GM12878 (cell line): ENCODE results near the gene DAPK2. TPM values are rescaled to one million over a fixed set of nuclear protein-coding genes. Genes with fewer than 3 reads are reported as not detected.

ENCODE experiments used
- ATF7 ChIP-seq: fragments of 450-650 bp; IDR thresholded peaks from 2 replicates; pipeline ENCODE4 v1.6.1; 2016; ENCODE audit warnings: low read depth, mild to moderate bottlenecking
- FOXM1 ChIP-seq: IDR thresholded peaks from 2 replicates; pipeline ENCODE4 v1.6.1; 2012; ENCODE audit warnings: low read depth, mild to moderate bottlenecking, inconsistent platforms, low read length, moderate library complexity
- HDAC2 ChIP-seq: fragments of 200-600 bp; sonication (generic); IDR thresholded peaks from 2 replicates; pipeline ENCODE4 v1.6.1; 2017
- IKZF2 ChIP-seq, 2 experiments: fragments of 450-650 bp; IDR thresholded peaks; 2 replicates each; pipeline ENCODE4 v1.6.1; 2017; ENCODE audit warnings: mild to moderate bottlenecking in 2 of 2, moderate library complexity in 2 of 2
- NFYB ChIP-seq: IDR thresholded peaks from 2 replicates; pipeline ENCODE4 v1.6.1; 2011; ENCODE audit warnings: low read depth, mild to moderate bottlenecking, low read length, improper control_type of control experiment, moderate library complexity; ENCODE audit not compliant: insufficient read depth
- NR2C1 ChIP-seq: fragments of 450-650 bp; IDR thresholded peaks from 2 replicates; pipeline ENCODE4 v1.6.1; 2017; ENCODE audit warnings: antibody characterized with exemption, mild to moderate bottlenecking, moderate library complexity
- POLR2AphosphoS5 ChIP-seq: IDR thresholded peaks from 2 replicates; pipeline ENCODE4 v1.6.1; 2011; ENCODE audit warnings: mild to moderate bottlenecking, low read length, inconsistent platforms
- RBBP5 ChIP-seq: fragments of 200-600 bp; sonication (generic); conservative IDR thresholded peaks from 2 replicates; pipeline ENCODE4 v1.6.1; 2016
- SREBF1 ChIP-seq: IDR thresholded peaks from 2 replicates; pipeline ENCODE4 v1.6.1; 2012; ENCODE audit warnings: mild to moderate bottlenecking, low read length
- STAT3 ChIP-seq: IDR thresholded peaks from 2 replicates; pipeline ENCODE4 v1.6.1; 2011; ENCODE audit warnings: low read depth, low read length, improper control_type of control experiment
- SUPT20H ChIP-seq: IDR thresholded peaks from 2 replicates; pipeline ENCODE4 v1.6.1; 2011; ENCODE audit warnings: low read depth, mild to moderate bottlenecking, low read length, moderate library complexity, borderline replicate concordance; ENCODE audit not compliant: control insufficient read depth
- YY1 ChIP-seq: IDR thresholded peaks from 2 replicates; pipeline ENCODE4 v1.6.1; 2011; ENCODE audit warnings: low read depth, mild to moderate bottlenecking, low read length
- ZBED1 ChIP-seq: IDR thresholded peaks from 2 replicates; pipeline ENCODE4 v1.6.1; 2016; ENCODE audit warnings: borderline replicate concordance
- ZZZ3 ChIP-seq: IDR thresholded peaks from 2 replicates; pipeline ENCODE4 v1.6.1; 2011; ENCODE audit warnings: low read depth; ENCODE audit not compliant: control insufficient read depth, insufficient read length
- polyA plus RNA-seq, 11 experiments: library from polyadenylated mRNA; depleted of rRNA in 4 of 11; unstranded in 6 of 11; stranded (reverse) in 5 of 11; fragments of >200 nt; fragmentation: Nextera tagmentation in 4 of 11; fragmentation: Illumina TruSeq in 1 of 11; extraction: Ambion mirVana in 4 of 11; extraction: Trizol in 1 of 11; gene quantifications; 1 replicate in 1 of 11; 2 replicates in 10 of 11; pipeline versions ENCODE4 v1.2.1 to v1.2.3, GENCODE V29; 2011 to 2016; ENCODE audit warnings: inconsistent platforms in 2 of 11, missing spikeins in 2 of 11, low read depth in 1 of 11
- total RNA-seq, 4 experiments: library from RNA; depleted of rRNA in 3 of 4; stranded (reverse); fragments of >200 nt in 3 of 4; fragmentation: Illumina TruSeq in 1 of 4; extraction: Trizol in 1 of 4; gene quantifications; 2 replicates each; pipeline versions ENCODE4 v1.2.1 to v1.2.3, GENCODE V29; 2013 to 2021
- TF ChIP-seq, protein P1 (sequence below): fragments of 450-650 bp; formaldehyde crosslinking; IDR thresholded peaks from 2 replicates; pipeline ENCODE4 v1.4.0; 2020; ENCODE audit warnings: mild to moderate bottlenecking, moderate library complexity
- TF ChIP-seq, protein P2 (sequence below): IDR thresholded peaks from 2 replicates; pipeline ENCODE4 v1.6.1; 2012; ENCODE audit warnings: low read length, inconsistent platforms
- TF ChIP-seq, protein P3 (sequence below): fragments of 450-650 bp; IDR thresholded peaks from 2 replicates; pipeline ENCODE4 v1.6.1; 2017; ENCODE audit warnings: mild to moderate bottlenecking, low read depth, inconsistent platforms; ENCODE audit not compliant: poor library complexity, severe bottlenecking
- TF ChIP-seq, protein P4 (sequence below): fragments of 450-650 bp; IDR thresholded peaks from 2 replicates; pipeline ENCODE4 v1.6.1; 2016; ENCODE audit warnings: mild to moderate bottlenecking
- TF ChIP-seq, protein P5 (sequence below): fragments of 450-650 bp; IDR thresholded peaks from 2 replicates; pipeline ENCODE4 v1.6.1; 2018; ENCODE audit warnings: mild to moderate bottlenecking, low read depth, moderate library complexity; ENCODE audit not compliant: partially characterized antibody

DAPK2 gene
- total and polyA plus RNA-seq, 10 of the 15 experiments (the other 5 are each of a cell fraction or from before 2014, with no cell fraction given): 0.69 to 8.4 (median 4.1) TPM

DNA sequence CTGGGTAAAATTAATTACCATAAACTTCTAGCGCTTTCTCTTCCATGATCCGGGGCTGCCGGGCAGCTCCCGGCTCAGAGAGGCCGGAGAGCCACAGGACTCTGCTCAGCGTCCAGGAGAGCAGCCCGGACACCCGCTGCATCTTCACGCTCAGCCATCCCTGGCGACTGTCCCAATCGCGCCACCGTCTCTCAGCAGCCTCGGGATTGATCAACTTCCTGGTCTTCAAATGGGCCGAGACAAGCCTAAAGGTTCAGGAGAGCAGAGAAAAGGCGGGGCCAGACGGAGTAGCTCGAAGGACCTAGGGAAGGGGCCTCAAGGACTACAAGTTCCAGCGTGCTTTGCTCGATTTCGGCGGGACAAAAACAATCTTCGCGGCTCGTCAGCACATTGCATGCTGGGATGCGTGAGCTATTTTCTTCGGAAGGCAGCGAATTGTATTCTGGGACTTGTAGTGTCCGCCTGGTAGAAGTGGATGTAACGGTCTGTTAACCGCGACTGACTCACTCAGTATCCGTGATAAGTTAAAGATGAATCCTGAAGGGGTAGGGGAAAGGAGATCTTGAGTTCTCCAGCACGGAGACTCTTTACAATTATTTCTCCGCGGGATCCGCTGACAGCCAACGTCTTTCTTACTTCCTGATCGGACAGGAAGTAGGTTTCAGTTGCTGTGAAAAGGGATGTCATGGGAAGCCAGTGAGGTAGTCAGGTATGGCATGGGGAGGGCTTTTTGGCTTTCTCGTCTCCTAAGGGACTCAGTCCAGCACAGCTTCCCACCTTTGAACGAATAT, 47.5 kb upstream of the DAPK2 start, which contains the start of gene CIAO2A (continued):
- TF ChIP-seq IKZF2 (IDR thresholded peaks at IDR 0.05) (peak; percentile 19 to 53; a peak in 3 of 4 replicates), NR2C1 (no peak; the same call in 1 of the 2 replicates), SUPT20H (no peak), YY1 (peak; percentile 52; the same call in 1 of the 2 replicates), ATF7 (peak; percentile 90), ZBED1 (no peak), RBBP5 (no peak), POLR2AphosphoS5 (peak; percentile 31), SREBF1 (peak; percentile 79), FOXM1 (no peak), STAT3 (peak; percentile 90; the same call in 1 of the 2 replicates), NFYB (no peak), HDAC2 (no peak), ZZZ3 (no peak)
- TF ChIP-seq, protein P1, sequence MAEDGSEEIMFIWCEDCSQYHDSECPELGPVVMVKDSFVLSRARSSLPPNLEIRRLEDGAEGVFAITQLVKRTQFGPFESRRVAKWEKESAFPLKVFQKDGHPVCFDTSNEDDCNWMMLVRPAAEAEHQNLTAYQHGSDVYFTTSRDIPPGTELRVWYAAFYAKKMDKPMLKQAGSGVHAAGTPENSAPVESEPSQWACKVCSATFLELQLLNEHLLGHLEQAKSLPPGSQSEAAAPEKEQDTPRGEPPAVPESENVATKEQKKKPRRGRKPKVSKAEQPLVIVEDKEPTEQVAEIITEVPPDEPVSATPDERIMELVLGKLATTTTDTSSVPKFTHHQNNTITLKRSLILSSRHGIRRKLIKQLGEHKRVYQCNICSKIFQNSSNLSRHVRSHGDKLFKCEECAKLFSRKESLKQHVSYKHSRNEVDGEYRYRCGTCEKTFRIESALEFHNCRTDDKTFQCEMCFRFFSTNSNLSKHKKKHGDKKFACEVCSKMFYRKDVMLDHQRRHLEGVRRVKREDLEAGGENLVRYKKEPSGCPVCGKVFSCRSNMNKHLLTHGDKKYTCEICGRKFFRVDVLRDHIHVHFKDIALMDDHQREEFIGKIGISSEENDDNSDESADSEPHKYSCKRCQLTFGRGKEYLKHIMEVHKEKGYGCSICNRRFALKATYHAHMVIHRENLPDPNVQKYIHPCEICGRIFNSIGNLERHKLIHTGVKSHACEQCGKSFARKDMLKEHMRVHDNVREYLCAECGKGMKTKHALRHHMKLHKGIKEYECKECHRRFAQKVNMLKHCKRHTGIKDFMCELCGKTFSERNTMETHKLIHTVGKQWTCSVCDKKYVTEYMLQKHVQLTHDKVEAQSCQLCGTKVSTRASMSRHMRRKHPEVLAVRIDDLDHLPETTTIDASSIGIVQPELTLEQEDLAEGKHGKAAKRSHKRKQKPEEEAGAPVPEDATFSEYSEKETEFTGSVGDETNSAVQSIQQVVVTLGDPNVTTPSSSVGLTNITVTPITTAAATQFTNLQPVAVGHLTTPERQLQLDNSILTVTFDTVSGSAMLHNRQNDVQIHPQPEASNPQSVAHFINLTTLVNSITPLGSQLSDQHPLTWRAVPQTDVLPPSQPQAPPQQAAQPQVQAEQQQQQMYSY: no peak
- TF ChIP-seq, protein P2, sequence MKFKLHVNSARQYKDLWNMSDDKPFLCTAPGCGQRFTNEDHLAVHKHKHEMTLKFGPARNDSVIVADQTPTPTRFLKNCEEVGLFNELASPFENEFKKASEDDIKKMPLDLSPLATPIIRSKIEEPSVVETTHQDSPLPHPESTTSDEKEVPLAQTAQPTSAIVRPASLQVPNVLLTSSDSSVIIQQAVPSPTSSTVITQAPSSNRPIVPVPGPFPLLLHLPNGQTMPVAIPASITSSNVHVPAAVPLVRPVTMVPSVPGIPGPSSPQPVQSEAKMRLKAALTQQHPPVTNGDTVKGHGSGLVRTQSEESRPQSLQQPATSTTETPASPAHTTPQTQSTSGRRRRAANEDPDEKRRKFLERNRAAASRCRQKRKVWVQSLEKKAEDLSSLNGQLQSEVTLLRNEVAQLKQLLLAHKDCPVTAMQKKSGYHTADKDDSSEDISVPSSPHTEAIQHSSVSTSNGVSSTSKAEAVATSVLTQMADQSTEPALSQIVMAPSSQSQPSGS: no peak
- TF ChIP-seq, protein P3, sequence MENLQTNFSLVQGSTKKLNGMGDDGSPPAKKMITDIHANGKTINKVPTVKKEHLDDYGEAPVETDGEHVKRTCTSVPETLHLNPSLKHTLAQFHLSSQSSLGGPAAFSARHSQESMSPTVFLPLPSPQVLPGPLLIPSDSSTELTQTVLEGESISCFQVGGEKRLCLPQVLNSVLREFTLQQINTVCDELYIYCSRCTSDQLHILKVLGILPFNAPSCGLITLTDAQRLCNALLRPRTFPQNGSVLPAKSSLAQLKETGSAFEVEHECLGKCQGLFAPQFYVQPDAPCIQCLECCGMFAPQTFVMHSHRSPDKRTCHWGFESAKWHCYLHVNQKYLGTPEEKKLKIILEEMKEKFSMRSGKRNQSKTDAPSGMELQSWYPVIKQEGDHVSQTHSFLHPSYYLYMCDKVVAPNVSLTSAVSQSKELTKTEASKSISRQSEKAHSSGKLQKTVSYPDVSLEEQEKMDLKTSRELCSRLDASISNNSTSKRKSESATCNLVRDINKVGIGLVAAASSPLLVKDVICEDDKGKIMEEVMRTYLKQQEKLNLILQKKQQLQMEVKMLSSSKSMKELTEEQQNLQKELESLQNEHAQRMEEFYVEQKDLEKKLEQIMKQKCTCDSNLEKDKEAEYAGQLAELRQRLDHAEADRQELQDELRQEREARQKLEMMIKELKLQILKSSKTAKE: no peak
- TF ChIP-seq, protein P4, sequence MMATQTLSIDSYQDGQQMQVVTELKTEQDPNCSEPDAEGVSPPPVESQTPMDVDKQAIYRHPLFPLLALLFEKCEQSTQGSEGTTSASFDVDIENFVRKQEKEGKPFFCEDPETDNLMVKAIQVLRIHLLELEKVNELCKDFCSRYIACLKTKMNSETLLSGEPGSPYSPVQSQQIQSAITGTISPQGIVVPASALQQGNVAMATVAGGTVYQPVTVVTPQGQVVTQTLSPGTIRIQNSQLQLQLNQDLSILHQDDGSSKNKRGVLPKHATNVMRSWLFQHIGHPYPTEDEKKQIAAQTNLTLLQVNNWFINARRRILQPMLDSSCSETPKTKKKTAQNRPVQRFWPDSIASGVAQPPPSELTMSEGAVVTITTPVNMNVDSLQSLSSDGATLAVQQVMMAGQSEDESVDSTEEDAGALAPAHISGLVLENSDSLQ: peak; percentile 70
- TF ChIP-seq, protein P5, sequence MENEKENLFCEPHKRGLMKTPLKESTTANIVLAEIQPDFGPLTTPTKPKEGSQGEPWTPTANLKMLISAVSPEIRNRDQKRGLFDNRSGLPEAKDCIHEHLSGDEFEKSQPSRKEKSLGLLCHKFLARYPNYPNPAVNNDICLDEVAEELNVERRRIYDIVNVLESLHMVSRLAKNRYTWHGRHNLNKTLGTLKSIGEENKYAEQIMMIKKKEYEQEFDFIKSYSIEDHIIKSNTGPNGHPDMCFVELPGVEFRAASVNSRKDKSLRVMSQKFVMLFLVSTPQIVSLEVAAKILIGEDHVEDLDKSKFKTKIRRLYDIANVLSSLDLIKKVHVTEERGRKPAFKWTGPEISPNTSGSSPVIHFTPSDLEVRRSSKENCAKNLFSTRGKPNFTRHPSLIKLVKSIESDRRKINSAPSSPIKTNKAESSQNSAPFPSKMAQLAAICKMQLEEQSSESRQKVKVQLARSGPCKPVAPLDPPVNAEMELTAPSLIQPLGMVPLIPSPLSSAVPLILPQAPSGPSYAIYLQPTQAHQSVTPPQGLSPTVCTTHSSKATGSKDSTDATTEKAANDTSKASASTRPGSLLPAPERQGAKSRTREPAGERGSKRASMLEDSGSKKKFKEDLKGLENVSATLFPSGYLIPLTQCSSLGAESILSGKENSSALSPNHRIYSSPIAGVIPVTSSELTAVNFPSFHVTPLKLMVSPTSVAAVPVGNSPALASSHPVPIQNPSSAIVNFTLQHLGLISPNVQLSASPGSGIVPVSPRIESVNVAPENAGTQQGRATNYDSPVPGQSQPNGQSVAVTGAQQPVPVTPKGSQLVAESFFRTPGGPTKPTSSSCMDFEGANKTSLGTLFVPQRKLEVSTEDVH: peak; percentile 34
